CD4-positive, alpha-beta T cell treated with Interferon alpha-2 for 1 hour (primary cell): ENCODE data around the gene GPR39.

ENCODE experiments used
- DNase-seq, 2 donors: peaks; one replicate each; pipeline ENCODE4 v3.0.0-alpha.2; 2020 to 2022

The GPR39 gene

GRCh38 chr2:132415256-132415914 lies 1.2 kb upstream of the GPR39 start:
- DNase-seq = no peak

- DNase-seq = no peak
Measured at GRCh38 chr2:132415915-132416722, 486 bp upstream of the GPR39 start.

- no peak for DNase-seq
Measured at GRCh38 chr2:132417430-132418035, 928 bp downstream of the GPR39 start.

DNA sequence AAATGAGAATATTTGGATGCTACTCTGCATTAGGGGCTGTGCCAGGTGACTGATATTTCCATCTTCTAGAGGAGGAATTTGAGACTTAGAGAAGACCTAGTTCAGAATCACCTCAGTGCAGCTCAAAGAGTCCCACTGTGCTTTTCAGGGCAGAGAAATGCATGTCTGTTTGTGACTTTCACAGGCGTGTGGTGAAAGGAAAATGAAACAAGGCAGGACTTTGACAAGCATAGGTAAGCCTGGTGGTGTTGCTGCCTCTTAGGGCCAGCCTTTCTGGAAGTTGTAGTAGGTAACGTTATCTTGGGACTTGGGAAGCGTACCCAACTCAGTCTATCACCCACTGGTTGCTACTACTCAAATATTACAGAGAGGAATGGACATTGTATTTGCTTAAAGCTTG lies 2.6 kb downstream of the GPR39 start:
- no peak for DNase-seq

DNA sequence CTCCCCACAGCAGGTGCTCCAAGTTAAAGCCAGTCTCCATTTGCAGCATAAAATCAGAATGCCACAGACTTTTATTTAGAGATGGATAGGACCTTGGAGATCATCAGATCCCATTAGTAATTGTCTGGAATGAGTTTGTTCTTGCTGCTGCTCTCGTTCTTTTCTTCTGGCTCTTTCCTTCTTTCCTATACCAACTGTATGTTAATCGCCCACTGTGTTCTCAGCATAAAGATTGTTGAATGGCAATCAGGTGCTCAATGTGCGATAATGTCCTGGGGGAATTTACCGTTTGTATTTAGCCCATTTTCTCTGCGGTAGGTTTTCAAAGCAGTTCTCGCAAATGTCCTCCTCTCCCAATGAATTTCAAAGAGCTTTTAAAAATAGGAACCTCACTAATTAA lies 3.3 kb downstream of the GPR39 start:
- DNase-seq = no peak

GRCh38 chr2:132420816-132421805 lies 4.5 kb downstream of the GPR39 start:
- no peak for DNase-seq

GRCh38 chr2:132422736-132423135 lies 6.1 kb downstream of the GPR39 start:
- no peak for DNase-seq

DNA sequence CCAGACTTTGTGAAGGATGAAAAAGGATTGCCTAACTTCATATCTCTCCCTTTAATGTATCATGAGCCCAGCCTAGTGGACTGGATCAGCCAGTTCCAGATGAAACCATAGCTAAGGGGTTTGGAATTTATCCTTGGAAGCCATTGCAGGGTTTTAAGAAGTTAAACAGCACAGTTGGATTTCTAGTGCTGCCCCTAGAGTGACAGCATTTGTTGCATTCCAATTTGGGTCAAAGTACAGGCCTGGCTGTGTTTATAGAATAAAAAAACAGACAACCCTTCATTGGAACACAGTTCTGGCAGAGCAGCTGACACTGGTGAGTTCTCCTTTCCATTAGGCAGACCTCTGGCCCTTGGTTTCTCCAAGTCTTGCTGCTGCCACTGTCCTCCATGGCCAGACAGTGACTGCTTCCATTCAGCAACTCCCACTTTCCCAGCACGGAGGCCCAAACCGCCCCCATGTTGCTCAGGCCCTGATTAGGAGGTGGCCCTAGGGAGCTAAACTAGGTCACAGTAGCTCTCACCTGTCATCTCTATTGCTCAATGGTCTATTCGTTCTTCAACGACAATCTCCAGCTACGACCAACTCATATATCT lies 8.0 kb downstream of the GPR39 start:
- no peak for DNase-seq

DNA sequence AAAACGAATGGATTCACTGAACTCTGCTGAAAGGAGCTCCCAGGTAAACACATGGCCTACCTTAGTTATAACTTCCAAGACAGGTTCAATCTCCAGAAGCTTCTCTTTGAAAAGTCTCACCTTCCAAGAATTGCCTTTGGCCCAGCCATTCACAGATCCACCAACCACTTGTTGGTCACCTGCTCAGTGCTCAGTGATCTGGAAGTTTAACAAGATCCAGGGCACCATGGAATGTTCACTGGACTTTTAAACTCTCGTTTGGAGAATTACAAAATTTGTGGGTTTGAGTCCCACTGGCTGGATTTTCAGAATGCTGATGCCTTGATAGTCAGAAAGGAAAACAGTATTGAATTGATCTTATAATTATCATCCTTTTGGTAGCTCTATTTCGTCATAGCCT lies 9.4 kb downstream of the GPR39 start:
- no peak for DNase-seq

- no peak for DNase-seq
Measured at GRCh38 chr2:132426656-132427055, 10.1 kb downstream of the GPR39 start.

DNA sequence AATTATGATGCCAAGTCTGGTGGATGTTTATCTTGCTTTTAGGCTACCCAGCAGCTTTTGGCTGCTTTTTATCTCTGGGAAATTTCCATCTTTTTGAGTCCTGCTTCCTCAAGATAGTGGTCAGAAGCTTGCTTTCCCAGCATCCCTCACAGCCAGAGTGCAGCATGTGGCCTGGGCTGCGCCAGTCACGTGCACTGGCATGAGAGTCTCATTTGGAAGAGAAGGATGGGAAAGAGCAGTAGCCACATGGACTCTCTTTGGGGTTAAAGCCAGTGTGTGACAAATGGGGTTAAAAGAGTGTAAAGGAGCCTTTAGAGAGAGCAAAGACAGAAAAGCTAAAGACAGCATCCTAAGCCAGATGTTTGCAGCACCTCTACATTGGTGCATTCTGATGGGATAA lies 12.7 kb downstream of the GPR39 start:
- DNase-seq = no peak

DNA sequence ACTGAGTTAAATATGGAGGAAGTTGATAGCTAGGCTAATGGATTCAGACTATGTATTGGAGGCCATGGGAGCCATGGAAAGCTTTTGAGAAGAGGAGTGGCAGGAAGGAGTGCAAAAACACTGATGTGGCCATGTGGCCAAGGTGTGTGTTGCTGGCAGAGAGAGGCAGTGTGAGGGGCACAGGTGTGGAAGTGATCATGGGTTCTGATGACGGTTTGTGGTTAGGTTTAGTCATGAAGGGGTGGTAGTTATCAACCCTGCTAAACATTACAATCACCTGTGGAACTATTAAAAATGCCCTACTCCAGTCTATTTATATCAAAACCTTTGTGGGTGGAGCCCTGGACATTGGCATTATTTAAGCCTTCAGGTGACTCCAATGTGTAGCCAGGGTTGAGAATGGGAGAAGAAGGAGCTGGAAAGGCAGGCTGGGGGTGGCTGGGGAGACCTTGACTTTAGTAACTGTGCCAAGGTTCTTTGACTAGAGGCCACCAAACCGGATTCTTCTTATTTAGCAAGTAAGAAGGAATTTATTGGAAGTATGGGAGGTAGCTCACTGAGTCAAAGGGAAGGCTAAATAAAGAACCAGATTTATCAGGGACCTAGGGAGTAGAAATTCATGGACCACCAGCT lies 13.5 kb downstream of the GPR39 start:
- DNase-seq = no peak

GRCh38 chr2:132430895-132431294 lies 14.3 kb downstream of the GPR39 start:
- DNase-seq = no peak

DNA sequence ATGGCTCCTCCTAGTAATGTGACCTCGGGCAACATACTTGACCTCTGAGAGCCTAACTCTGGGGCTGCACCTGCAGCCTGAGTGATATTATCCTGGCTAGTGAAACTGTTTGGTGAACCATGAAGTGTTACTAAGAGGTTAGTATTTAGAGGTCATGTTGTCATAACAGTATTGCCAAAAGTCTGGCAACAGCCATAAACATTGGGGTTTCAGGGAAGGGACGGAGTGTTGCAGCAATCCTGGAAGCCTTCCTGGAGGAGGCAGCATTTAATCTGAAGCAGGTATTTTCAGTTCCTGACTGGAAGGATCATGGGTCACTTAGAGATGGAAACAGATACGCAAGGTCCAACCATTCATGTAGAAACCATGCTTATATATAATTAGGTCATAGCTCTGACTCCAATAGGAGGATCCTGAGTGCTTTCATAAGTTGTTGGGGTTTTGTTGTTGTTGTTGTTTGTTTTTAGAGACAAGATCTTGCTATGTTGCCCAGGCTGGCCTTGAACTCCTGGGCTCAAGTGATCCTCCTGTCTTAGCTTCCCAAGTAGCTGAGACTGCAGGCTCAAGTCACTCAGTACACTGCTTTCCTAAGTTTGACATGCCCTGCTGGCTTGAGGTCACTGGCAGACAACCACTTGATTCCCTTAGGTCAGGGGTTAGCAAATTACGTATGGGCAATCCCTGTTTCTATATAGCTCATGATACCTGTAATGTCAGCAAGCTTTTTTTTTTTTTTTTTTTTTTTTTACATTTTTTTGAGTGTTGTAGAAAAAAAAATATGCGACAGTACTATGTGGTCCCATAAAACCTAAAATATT lies 21.5 kb downstream of the GPR39 start:
- DNase-seq = no peak

- no peak for DNase-seq
Measured at GRCh38 chr2:132438691-132439090, 22.1 kb downstream of the GPR39 start.

- no peak for DNase-seq
Measured at GRCh38 chr2:132439703-132440398, 23.2 kb downstream of the GPR39 start.

GRCh38 chr2:132441051-132441450 lies 24.4 kb downstream of the GPR39 start:
- DNase-seq = no peak

- no peak for DNase-seq
Measured at GRCh38 chr2:132442278-132442677, 25.7 kb downstream of the GPR39 start.

GRCh38 chr2:132443106-132443505 lies 26.5 kb downstream of the GPR39 start:
- DNase-seq = no peak

DNA sequence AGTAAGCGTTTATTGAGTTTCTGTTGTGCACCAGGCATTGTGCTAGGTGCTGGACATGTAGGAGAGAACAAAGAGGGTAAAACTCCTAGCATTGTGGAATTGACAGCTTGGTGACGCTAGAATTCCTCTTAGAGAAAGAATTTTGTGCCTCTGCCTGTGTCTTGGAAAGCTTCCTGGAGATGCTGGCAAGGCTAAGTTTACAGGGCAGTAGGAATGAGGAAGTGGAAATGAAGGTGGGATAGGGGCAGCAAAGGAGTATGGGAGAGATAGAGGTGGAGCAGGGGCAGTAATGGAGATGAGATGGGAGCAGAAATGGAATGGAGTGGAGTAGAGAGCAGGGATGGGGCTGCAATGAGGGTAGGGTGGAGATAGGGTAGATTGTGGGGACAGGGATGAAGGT lies 29.8 kb downstream of the GPR39 start:
- no peak for DNase-seq
